Measurements from ENCODE around the gene DNMT1.
"Not testable (repeated sequence)": the region's sequence is repeated elsewhere in the genome, so short reads cannot be mapped to it uniquely, and the experiment has no call there.

DNMT1 gene

DNA sequence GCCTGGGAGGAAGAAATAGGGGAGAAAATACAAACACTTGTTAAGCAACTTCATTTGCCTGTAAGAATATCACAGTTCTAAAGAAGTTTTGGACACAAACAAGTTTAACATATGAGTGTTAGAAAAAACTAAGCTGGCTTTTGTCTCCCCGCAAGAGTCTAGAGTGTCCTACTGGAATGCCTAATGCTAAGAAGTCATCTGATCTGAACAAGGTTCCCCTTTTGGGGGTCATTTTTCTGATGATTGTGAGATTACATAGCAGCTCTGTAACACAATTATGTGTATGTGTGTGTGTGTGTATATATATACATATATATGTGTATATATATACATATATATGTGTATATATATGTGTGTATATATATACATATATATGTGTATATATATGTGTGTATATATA, 12.7 kb downstream of the DNMT1 start:
- DNase-seq, result no peak

GRCh38 chr19:10180459-10180858, 14.3 kb downstream of the DNMT1 start:
- DNase-seq, result no peak

- not testable (repeated sequence) for DNase-seq
Observed at GRCh38 chr19:10180024-10180423, 14.7 kb downstream of the DNMT1 start.

DNA sequence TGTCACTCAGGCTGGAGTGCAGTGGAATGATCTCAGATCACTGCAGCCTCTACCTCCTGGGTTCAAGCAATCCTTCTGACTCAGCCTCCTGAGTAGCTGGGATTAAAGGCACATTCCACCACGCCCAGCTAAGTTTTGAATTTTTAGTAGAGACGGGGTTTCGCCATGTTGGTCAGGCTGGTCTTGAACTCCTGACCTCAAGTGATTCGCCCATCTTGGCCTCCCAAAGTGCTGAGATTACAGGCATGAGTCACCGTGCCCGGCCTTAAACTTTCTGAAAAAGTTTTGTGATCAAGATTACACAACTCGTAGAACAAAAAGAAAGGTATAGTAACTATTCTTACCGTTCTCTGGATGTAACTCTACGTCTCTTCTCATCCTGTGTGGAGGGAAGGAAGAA, 21.2 kb downstream of the DNMT1 start:
- DNase-seq, result no peak

DNA sequence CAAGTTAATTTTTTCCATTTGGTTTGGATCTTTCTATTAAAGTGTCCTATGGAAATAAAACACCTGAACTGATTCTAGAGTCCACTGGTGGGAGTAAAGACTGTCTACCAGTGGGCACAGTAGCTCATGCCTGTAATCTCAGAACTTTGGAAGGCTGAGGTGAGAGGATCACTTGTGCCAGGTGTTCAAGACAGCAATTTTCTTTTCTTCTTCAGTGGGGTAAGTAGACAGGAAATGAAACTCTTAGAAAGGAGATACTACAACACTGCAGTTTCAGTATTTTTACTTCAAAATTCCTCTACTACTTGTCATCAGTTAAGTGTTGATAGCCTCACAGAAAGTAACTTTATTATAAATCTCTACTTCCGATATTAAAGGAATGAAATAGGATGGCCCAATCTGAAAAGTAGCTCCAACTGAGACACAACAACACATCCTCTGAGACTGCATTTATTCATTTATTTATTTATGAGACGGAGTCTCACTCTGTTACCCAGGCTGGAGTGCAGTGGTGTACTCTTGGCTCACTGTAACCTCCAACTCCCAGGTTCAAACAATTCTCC, 26.3 kb downstream of the DNMT1 start:
- DNase-seq, result no peak

DNA sequence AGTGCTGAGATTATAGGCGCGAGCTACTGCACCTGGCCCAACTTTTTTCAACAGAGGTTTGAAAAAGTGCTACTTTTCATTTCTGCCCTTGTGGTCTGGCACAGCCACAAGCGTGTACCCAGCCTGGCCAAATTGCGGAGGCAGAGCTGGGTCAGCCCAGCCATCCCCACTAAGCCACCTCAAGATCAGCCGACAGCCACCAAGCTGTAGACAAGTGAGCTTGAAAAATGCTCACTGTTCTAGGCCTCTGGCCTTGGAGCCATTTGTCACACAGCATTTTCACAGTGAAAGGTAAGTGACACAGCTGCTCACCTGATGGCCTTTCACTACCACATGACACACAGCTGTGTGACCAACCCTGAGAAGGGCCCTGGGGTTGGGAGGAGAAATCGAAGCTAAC, 27.3 kb downstream of the DNMT1 start:
- no peak for DNase-seq

DNA sequence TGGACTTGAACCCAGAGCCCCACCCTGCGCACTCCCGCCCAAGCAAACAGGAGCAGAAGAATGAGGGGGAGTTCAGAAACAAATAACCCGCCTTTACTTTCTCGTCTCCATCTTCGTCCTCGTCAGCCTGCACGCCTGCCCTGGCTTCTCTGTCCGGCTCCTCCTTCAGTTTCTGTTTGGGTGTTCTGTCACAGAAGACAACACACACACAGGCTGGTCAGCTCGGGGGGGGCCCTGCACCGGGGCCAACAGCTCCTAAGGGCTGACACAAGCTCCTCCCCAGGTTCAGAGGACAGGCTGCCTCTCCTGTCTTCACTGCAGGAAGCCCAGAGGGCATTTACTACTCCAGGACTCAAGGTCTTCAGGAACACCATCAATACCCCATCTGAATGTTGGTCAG, 28.3 kb downstream of the DNMT1 start:
- not testable (repeated sequence) for DNase-seq

DNA sequence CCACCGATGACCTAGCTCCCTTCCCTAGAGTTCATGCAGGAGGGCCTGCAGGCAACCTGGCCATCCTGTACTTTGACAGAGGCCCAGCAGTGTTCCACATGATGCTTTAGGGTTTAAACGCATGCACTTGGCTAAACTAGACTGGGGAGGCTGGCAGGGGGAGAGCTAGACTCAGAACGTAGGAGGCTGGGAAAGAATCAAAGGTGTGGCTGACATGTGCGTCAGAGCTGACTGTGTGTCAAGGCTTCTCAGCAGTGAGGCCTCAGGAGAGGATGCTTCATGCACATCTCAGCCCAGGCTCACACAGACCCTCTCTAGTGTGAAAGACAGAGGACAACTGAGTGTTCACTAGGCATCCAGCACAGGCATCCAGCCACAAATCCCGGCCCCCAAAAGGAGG, 28.7 kb downstream of the DNMT1 start:
- DNase-seq, result no peak

- DNase-seq, result no peak
Observed at GRCh38 chr19:10163536-10163935, 31.2 kb downstream of the DNMT1 start.

GRCh38 chr19:10159610-10160009, 35.1 kb downstream of the DNMT1 start:
- DNase-seq, result no peak

GRCh38 chr19:10158485-10158884, 36.3 kb downstream of the DNMT1 start:
- no peak for DNase-seq

DNA sequence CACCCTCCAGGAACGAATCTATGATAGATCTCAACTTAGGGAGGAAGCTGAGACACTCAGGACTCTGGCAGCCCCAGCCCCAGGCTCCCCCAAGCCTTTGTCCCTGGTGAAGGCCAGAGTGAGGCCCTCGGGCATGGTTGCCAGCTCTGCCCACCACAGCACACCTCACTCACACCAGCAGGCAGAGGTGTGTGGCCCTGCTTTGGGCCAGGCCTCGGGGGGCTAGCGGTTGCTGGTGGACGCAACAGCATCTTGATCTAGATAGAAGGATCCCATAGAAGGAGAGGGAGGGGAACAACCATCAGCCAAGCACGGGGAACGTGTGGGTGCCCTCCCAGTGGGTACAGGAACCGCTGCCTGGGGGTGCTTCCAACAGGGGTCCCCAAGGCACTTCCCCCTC, 36.7 kb downstream of the DNMT1 start:
- DNase-seq, result no peak

GRCh38 chr19:10155839-10156238, 38.9 kb downstream of the DNMT1 start:
- no peak for DNase-seq

DNA sequence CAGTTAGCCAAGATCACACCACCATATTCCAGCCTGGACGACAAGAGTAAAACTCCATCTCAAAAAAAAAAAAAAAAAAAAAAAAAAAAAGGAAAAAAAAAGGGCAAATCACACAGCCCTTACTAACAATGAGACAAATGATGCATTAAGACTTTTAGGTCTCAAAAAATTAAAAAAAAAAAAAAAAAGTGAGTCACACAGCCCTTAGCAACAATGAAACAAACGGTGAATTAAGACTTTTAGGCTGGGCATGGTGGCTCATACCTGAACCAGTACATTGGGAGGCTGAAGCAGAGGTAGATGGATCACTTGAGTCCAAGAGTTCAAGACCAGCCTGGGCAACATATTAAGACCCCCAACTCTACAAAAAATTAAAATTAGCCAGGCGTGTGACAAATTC, 42.7 kb downstream of the DNMT1 start:
- DNase-seq, result no peak

- no peak for DNase-seq
Observed at GRCh38 chr19:10151521-10151920, 43.2 kb downstream of the DNMT1 start.

- DNase-seq, result no peak
Observed at GRCh38 chr19:10149427-10149826, 45.3 kb downstream of the DNMT1 start.

DNA sequence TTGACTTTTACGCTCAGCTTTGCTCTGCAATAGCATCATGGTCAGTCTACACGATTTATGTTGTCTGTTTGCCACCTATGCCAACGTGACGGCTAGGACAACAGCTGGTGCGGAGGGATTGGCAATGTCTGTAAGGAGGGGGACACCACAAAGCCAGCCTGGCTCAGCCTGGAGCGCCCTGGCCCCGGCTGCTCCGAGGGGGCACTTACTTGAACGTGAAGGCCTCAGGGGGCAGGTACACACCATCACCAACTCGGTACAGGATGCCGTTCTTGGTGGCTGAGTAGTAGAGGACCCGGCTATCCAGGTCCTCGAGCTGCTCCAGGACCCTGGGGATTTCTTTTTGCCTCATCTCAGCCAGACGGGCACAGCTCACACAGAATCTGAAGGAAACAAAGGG, 48.6 kb downstream of the DNMT1 start:
- no peak for DNase-seq

DNA sequence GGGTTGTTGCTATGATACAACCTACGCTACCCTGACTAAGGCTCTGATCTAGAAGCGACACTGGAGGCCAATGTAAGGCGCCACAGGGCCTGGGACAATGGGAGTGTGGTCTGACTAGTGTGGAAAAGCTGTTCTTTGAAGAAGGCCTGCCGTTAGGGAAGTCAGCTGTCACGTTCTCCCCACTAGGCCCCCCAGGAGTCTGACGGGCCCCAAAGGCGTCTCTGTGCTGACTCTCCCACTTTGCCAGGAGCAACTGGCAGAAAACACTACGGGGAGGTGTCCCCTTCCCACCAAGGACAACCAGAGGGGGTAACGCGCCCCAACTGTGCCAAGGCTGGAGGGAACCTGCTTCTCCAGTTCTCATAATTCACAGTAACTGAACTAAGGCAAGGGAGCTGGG, 49.7 kb downstream of the DNMT1 start:
- DNase-seq, result no peak

GRCh38 chr19:10144361-10144760, 50.4 kb downstream of the DNMT1 start:
- no peak for DNase-seq

GRCh38 chr19:10143681-10144080, 51.1 kb downstream of the DNMT1 start:
- DNase-seq, result no peak

GRCh38 chr19:10142701-10143375, 51.9 kb downstream of the DNMT1 start:
- DNase-seq, result no peak

DNA sequence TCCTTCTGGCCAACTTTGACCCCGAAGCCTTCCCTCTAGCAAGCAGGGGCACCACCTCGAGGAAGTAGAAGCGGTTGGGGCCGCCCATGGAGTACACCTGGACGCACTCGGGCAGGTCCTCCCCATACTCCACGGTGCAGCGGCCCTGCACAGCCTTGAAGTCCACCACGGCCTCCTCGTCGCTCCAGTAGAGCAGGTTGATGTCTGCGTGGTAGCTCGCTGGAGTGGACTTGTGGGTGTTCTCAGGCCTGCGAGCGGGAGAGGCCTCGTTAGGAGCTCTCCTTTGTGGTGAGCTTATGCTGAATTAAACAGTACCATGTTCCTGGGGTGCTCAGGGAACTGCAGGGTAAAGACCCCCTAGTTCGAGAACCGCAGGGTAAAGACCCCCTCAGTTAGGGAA, 52.8 kb downstream of the DNMT1 start:
- DNase-seq, result no peak

DNA sequence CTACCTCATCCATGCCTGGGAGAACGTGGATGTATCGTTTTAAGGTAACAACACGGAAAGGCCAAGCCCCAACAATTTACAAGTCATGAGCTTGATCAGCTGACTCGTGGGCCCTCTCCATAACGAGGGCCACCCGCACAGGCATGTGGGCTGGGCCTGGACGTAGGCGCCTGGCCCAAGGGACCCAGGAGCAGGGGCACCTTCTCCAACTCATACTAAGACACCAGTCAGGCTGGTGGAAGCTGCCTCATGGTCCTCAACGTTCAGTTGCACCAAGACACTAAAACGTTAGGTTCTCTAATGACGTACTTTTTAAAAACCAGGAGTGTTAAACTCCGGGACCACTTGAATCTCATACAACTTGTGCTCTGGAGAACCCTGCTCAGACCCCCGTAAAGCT, 53.3 kb downstream of the DNMT1 start:
- DNase-seq, result no peak

DNA sequence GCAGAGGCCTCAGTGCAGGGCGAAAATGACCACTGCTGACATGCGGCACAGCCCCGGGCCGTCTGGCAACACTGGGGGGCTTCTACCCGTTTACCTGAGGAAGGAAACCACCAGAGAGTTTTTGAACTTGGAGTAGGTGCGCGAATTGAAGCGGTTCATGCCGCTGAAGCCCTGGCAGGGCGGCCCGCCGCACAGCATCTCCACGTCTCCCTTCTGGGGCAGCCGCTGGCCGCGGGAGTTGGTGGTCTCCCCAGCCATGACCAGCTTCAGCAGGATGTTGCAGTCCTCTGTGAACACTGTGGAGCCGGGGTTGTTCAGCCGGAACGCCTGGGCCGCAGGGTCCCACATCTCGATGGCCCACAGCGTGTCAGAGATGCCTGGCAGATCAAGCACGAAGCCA, 54.8 kb downstream of the DNMT1 start:
- DNase-seq, result no peak
